OCI-LY3 (cell line): Measurements from ENCODE around the gene SLC4A8.

Experiments
- EZH2phosphoT487 ChIP-seq: fragments of 200-600 bp; shearing (Covaris generic); IDR thresholded peaks from 2 replicates; pipeline ENCODE4 v1.6.1; 2018; ENCODE audit warnings: antibody characterized with exemption, mixed run types, low read depth
- TF ChIP-seq, protein P1 (sequence below): fragments of 200-600, 300-600 bp; sonication (generic); IDR thresholded peaks from 2 replicates; pipeline ENCODE4 v1.5.1; 2014; ENCODE audit warnings: antibody characterized with exemption, low read length, low read depth

- TF ChIP-seq, protein P1, sequence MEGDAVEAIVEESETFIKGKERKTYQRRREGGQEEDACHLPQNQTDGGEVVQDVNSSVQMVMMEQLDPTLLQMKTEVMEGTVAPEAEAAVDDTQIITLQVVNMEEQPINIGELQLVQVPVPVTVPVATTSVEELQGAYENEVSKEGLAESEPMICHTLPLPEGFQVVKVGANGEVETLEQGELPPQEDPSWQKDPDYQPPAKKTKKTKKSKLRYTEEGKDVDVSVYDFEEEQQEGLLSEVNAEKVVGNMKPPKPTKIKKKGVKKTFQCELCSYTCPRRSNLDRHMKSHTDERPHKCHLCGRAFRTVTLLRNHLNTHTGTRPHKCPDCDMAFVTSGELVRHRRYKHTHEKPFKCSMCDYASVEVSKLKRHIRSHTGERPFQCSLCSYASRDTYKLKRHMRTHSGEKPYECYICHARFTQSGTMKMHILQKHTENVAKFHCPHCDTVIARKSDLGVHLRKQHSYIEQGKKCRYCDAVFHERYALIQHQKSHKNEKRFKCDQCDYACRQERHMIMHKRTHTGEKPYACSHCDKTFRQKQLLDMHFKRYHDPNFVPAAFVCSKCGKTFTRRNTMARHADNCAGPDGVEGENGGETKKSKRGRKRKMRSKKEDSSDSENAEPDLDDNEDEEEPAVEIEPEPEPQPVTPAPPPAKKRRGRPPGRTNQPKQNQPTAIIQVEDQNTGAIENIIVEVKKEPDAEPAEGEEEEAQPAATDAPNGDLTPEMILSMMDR = no peak
- no peak for TF ChIP-seq EZH2phosphoT487
Observed at GRCh38 chr12:51524386-51524901, 99.8 kb downstream of the SLC4A8 start.
